ENCODE measurements around the gene CCL18.
"Not testable (repeated sequence)": the region's sequence is repeated elsewhere in the genome, so short reads cannot be mapped to it uniquely, and the experiment has no call there.

CCL18 gene

DNA sequence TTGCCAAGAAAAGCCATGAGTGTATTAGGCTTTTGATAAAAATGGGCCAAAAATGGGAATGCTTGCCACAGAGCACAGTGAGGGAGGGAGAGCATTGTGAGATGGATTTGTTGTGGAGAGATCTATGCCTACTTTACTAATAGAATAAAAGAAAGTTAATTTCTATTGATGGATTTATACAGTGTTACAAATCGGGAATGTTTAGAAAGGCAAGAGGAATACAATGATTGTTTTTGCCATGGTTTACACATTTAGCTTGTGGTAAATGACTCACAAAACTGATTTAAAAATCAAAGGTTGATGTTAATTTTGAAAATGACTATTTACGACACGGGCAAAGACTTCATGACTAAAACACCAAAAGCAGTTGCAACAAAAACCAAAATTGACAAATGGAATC lies 56.1 kb downstream of the CCL18 start:
- H3K4me3 ChIP-seq (ENCODE audit: low read depth, low read length): no peak overlapping the region
- TF ChIP-seq, protein P1, sequence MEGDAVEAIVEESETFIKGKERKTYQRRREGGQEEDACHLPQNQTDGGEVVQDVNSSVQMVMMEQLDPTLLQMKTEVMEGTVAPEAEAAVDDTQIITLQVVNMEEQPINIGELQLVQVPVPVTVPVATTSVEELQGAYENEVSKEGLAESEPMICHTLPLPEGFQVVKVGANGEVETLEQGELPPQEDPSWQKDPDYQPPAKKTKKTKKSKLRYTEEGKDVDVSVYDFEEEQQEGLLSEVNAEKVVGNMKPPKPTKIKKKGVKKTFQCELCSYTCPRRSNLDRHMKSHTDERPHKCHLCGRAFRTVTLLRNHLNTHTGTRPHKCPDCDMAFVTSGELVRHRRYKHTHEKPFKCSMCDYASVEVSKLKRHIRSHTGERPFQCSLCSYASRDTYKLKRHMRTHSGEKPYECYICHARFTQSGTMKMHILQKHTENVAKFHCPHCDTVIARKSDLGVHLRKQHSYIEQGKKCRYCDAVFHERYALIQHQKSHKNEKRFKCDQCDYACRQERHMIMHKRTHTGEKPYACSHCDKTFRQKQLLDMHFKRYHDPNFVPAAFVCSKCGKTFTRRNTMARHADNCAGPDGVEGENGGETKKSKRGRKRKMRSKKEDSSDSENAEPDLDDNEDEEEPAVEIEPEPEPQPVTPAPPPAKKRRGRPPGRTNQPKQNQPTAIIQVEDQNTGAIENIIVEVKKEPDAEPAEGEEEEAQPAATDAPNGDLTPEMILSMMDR (IDR thresholded peaks at IDR 0.05; ENCODE audit: low read depth, low read length): no peak

DNA sequence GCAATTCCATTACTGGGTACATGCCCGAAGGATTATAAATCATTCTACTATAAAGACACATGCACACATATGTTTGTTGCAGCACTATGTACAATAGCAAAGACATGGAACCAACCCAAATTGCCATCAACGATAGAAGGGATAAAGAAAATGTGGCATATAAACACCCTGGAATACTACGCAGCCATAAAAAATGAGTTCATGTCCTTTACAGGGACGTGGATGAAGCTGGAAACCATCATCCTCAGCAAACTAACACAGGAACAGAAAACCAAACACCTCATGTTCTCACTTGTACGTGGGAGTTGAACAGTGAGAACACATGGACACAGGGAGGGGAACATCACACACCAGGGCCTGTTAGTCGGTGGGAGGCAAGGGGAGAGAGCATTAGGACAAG lies 57.0 kb downstream of the CCL18 start:
- not testable (repeated sequence) for H3K4me3 ChIP-seq (ENCODE audit: low read depth, low read length)
